GM21529 (cell line): ENCODE measurements around the gene PLEKHB1.

Experiments
- ATAC-seq: cut with Tn5 transposase; IDR thresholded peaks from one replicate; pipeline ENCODE4 v1.9.1; 2021; ENCODE audit not compliant: unreplicated experiment

Gene PLEKHB1

DNA sequence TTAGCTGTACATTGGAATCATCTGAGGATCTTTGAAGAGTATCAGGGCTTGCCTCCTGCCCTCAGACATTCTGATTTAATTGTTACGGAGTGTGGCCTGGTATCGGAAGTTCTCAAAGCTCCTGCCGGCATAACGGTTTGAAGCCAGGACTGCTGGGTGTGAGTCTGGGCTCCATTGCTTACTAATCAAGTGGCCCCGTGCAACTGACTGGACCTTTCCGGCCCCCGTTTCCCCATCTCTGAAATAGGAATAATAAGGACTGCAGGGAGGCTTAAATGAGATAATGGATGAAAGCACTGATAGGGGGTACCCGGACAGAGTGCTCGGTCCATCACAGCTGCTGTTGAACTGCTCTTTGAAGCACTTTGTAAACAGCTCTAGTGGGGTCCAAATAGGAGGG, 1.7 kb downstream of the PLEKHB1 start:
- no peak for ATAC-seq

GRCh38 chr11:73648571-73649046, 2.2 kb downstream of the PLEKHB1 start:
- no peak for ATAC-seq

GRCh38 chr11:73649206-73649605, 2.8 kb downstream of the PLEKHB1 start:
- no peak for ATAC-seq

DNA sequence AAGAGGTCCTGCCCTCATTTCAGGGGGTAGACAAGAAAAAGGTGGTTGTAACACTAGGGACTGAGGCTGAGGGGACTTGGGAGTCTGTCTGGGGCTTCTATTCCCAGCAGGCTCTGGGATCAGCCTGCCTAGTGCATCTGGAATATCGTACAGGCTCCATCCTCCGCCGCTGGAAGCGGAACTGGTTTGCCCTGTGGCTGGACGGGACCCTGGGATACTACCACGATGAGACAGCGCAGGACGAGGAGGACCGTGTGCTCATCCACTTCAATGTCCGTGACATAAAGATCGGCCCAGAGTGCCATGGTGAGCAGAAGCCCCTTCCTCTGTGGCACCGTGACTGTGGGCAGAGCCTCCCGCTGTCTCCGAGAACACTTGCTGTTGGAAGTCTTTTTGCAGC, 4.0 kb downstream of the PLEKHB1 start:
- ATAC-seq: no peak

- ATAC-seq: no peak
Observed at GRCh38 chr11:73651252-73651651, 4.9 kb downstream of the PLEKHB1 start.

GRCh38 chr11:73651661-73652045, 5.3 kb downstream of the PLEKHB1 start:
- no peak for ATAC-seq

- ATAC-seq: no peak
Observed at GRCh38 chr11:73652046-73652730, 5.8 kb downstream of the PLEKHB1 start.

DNA sequence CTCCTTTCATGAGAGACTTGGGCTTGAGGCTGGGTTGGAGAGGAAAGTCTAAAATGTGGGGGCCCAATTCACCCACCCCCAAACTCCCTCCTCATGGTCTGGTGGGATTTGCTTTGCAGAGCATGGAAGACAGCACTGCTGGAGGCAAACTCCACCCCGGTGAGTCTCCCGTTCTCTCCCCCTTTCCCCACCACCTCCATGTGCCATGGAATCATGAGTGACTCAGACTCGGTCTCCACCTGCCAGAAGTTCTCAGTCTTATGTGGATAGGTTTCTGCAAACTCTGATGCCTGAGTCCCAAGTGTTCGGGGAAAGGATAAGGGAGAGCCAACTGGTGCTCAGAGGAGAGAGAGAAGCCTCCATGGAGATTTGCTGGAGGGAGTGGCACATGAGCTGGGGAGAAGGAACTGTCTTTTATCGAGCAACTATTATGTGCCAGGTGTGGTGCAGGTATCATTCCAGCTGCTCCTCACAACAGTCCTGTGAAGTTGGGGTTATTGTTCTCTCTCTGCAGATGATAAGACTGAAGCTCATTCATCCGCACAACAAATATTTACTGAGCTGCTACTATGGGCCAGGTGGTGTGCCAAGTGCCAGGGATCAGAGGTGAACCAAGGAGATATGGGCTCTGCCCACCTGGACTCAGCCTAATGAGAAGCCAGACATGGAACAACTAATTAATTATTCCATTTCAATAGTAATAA, 6.6 kb downstream of the PLEKHB1 start:
- no peak for ATAC-seq

- ATAC-seq: no peak
Observed at GRCh38 chr11:73653996-73654395, 7.6 kb downstream of the PLEKHB1 start.

DNA sequence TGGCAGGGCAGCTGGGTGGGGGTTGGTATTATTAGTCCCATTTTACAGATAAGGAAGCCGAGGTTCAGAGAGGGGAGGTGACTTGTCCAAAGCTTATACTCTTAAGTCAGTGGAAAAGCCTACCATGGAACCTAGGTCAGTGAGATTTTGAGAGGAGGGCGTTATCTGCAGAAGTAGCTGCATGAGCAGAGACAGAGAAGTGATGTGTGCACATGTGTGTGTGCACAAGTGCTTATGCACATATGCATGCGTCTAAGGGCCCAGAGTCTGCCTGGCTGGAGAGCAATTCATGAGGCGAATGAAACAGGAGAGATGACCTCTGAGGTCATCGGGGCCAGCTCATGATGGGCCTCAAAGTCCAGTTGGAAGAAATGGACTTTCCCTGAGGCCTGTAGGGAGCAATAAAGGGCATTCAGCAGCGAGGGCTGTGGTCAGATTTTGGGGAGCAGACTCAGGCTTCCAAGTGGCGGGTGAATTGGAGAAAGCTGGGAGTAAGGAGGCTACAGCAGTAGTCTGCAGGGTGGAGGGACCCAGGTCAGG, 8.2 kb downstream of the PLEKHB1 start:
- ATAC-seq: no peak

GRCh38 chr11:73655686-73656085, 9.3 kb downstream of the PLEKHB1 start:
- ATAC-seq: no peak

GRCh38 chr11:73656985-73657384, 10.6 kb downstream of the PLEKHB1 start:
- no peak for ATAC-seq

GRCh38 chr11:73659961-73660360, 13.6 kb downstream of the PLEKHB1 start:
- no peak for ATAC-seq

DNA sequence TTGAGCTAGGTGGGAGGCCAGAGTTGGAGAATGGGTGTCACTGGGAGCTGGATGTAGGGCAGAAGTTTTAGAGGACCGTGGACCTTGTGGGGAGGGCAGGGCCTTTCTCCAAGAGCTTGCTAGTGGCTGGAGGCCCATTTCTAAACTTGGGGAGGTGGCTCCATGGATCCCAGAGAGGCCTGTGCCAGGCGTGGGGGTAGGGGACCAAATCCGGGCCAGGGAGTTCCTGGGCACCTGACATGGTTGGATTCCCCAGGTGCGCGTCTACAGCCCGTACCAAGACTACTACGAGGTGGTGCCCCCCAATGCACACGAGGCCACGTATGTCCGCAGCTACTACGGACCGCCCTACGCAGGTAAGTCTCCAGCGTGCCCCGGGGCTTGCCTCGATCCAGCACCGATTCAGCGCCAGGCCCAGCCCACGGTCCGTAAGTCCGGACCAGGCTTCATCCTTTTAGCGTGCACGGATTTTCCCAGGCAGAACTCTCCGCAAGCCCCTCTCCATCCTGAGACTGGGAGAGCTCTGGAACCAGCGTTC, 14.2 kb downstream of the PLEKHB1 start:
- no peak for ATAC-seq

- ATAC-seq: peak; percentile 65
Observed at GRCh38 chr11:73661035-73661628, 14.8 kb downstream of the PLEKHB1 start.

GRCh38 chr11:73662445-73663157, 16.2 kb downstream of the PLEKHB1 start:
- ATAC-seq: no peak

GRCh38 chr11:73663604-73664495, 17.5 kb downstream of the PLEKHB1 start:
- ATAC-seq: no peak

- ATAC-seq: no peak
Observed at GRCh38 chr11:73664877-73665276, 18.5 kb downstream of the PLEKHB1 start.

GRCh38 chr11:73667891-73668290, 21.5 kb downstream of the PLEKHB1 start:
- ATAC-seq: no peak

GRCh38 chr11:73670808-73671207, 24.4 kb downstream of the PLEKHB1 start:
- ATAC-seq: no peak
